Transverse colon (tissue), 4 donors: ENCODE measurements around the gene TUB. TPM values are rescaled to one million over a fixed set of nuclear protein-coding genes. Genes with fewer than 3 reads are reported as not detected.

Source experiments
- DNase-seq: peaks from one replicate; pipeline ENCODE4 v3.0.0-alpha.2; 2019
- H3K27ac ChIP-seq, 4 donors: fragments of 200-600 bp; sonication (generic); 2 replicates each; pipeline ENCODE4 v1.5.1; 2016 to 2018; ENCODE audit warnings: inconsistent platforms in 4 of 4
- H3K27me3 ChIP-seq: fragments of 200-600 bp; sonication (generic); 2 replicates; pipeline ENCODE4 v1.5.1; 2017; ENCODE audit warnings: inconsistent platforms
- H3K36me3 ChIP-seq, 4 donors: fragments of 200-600 bp; sonication (generic); 2 replicates each; pipeline ENCODE4 v1.5.1; 2017 to 2019; ENCODE audit warnings: inconsistent platforms in 4 of 4
- H3K4me1 ChIP-seq, 4 donors: fragments of 200-600 bp; sonication (generic); 2 replicates each; pipeline ENCODE4 v1.5.1; 2017 to 2020; ENCODE audit warnings: inconsistent platforms in 4 of 4
- H3K4me3 ChIP-seq, 4 donors: fragments of 200-600 bp; sonication (generic); 1 replicate in 1 of 4; 2 replicates in 3 of 4; pipeline versions ENCODE4 v1.5.1 to v1.6.1; 2017 to 2019; ENCODE audit warnings: inconsistent platforms in 4 of 4
- H3K9me3 ChIP-seq, 2 donors: fragments of 200-600 bp; sonication (generic); 2 replicates each; pipeline ENCODE4 v1.5.1; 2017 to 2019; ENCODE audit warnings: inconsistent platforms in 2 of 2
- EP300 ChIP-seq: sonication (generic); formaldehyde crosslinking; IDR thresholded peaks from one replicate; pipeline ENCODE4 v1.6.1; 2017; ENCODE audit warnings: antibody characterized with exemption, low read depth
- POLR2A ChIP-seq: fragments of 450-650 bp; IDR thresholded peaks from one replicate; pipeline ENCODE4 v1.6.1; 2016; ENCODE audit warnings: antibody characterized with exemption, mild to moderate bottlenecking, moderate library complexity
- POLR2AphosphoS5 ChIP-seq, 3 donors: sonication (generic); formaldehyde crosslinking; IDR thresholded peaks; one replicate each; pipeline ENCODE4 v1.6.1; 2016; ENCODE audit warnings: antibody characterized with exemption in 3 of 3
- WGBS, 2 donors: methylation state at CpG; one replicate each; pipeline ENCODE4 v1.1.5; 2018; ENCODE audit warnings: low coverage in 1 of 2; 5-methylcytosine and 5-hydroxymethylcytosine counted together
- in situ Hi-C, 4 donors: fragments of 200-750 bp; cut with MboI; loops; one replicate each; pipeline versions ENCODE4 v1.15.0 to v1.15.1; 2017; ENCODE audit warnings: low sequenced_read_pairs in 3 of 4, low pct_ligation_motif_present in 1 of 4, low pct_unique_long_range_greater_than_20kb in 1 of 4
- intact Hi-C: fragments of 100-400 bp; cut with DNase I; formaldehyde crosslinking; loops from one replicate; pipeline ENCODE4 v1.15.1; 2023; ENCODE audit warnings: low total_unique reads
- total RNA-seq, 4 donors: library from RNA; depleted of rRNA; stranded (reverse); fragments of >200 nt; gene quantifications; one replicate each; pipeline ENCODE4 v1.1.0, GENCODE V29; 2016
- TF ChIP-seq, protein P1 (sequence below), 5 experiments: fragments of 200-600 bp in 3 of 5; fragments of 450-650 bp in 2 of 5; sonication (generic) in 3 of 5; IDR thresholded peaks; 1 replicate in 2 of 5; 2 replicates in 3 of 5; pipeline ENCODE4 v1.5.1; 2016 to 2017; ENCODE audit warnings: antibody characterized with exemption in 5 of 5, inconsistent platforms in 3 of 5, mild to moderate bottlenecking in 2 of 5, moderate library complexity in 1 of 5

The TUB gene
- total RNA-seq, 4 donors from 2014 or later: 1.00 to 7.1 (median 2.6) TPM

- no peak for TF ChIP-seq POLR2AphosphoS5 (IDR thresholded peaks at IDR 0.05)
- TF ChIP-seq EP300: no peak
- TF ChIP-seq POLR2A: no peak
- TF ChIP-seq, protein P1, sequence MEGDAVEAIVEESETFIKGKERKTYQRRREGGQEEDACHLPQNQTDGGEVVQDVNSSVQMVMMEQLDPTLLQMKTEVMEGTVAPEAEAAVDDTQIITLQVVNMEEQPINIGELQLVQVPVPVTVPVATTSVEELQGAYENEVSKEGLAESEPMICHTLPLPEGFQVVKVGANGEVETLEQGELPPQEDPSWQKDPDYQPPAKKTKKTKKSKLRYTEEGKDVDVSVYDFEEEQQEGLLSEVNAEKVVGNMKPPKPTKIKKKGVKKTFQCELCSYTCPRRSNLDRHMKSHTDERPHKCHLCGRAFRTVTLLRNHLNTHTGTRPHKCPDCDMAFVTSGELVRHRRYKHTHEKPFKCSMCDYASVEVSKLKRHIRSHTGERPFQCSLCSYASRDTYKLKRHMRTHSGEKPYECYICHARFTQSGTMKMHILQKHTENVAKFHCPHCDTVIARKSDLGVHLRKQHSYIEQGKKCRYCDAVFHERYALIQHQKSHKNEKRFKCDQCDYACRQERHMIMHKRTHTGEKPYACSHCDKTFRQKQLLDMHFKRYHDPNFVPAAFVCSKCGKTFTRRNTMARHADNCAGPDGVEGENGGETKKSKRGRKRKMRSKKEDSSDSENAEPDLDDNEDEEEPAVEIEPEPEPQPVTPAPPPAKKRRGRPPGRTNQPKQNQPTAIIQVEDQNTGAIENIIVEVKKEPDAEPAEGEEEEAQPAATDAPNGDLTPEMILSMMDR (IDR thresholded peaks at IDR 0.05): no peak
- DNase-seq: no peak
- Histone ChIP-seq H3K27me3 (no peaks in the 10 kb centered on the region), H3K36me3 (no peaks in the 10 kb centered on the region), H3K4me3 (no peak overlapping the region), H3K27ac (no peak overlapping the region), H3K9me3 (no peaks in the 10 kb centered on the region), H3K4me1 (no peaks in the 10 kb centered on the region)
- in situ Hi-C loops (no loop called here), intact Hi-C loops (no loop called here)
- 65% methylated on average over 3 of the region's 4 CpGs; no CpG with 5 or more reads in 1 of the 2 donors for WGBS, 2 donors
Observed at GRCh38 chr11:8040261-8040920, 40.6 kb upstream of the TUB start.

- no peak for DNase-seq
- no peaks in the 10 kb centered on the region for H3K4me1 ChIP-seq
- 75% methylated on average over 2 of the region's 2 CpGs; no CpG with 5 or more reads in 1 of the 2 donors for WGBS, 2 donors
- H3K27ac ChIP-seq: no peak overlapping the region
- TF ChIP-seq, protein P1 (IDR thresholded peaks at IDR 0.05): no peak
- TF ChIP-seq POLR2A: no peak
- TF ChIP-seq EP300: no peak
- H3K27me3 ChIP-seq: no peaks in the 10 kb centered on the region
- no peaks in the 10 kb centered on the region for H3K9me3 ChIP-seq
- no peaks in the 10 kb centered on the region for H3K36me3 ChIP-seq
- intact Hi-C loops (no loop called here), in situ Hi-C loops (no loop called here)
- H3K4me3 ChIP-seq: no peak overlapping the region
Observed at GRCh38 chr11:8040921-8041285, 40.1 kb upstream of the TUB start.

- intact Hi-C loops: no loop called here
- 83 to 100% methylated on average over 1 to 4 of the region's 4 CpGs for WGBS, 2 donors
- no peaks in the 10 kb centered on the region for H3K36me3 ChIP-seq
- H3K4me3 ChIP-seq: no peak overlapping the region
- no peaks in the 10 kb centered on the region for H3K27me3 ChIP-seq
- H3K27ac ChIP-seq: no peak overlapping the region
- no peaks in the 10 kb centered on the region for H3K9me3 ChIP-seq
- H3K4me1 ChIP-seq: no peaks in the 10 kb centered on the region
- TF ChIP-seq, protein P1 (IDR thresholded peaks at IDR 0.05): no peak
- TF ChIP-seq POLR2AphosphoS5 (IDR thresholded peaks at IDR 0.05): no peak
- in situ Hi-C loops: no loop called here
- no peak for DNase-seq
Observed at GRCh38 chr11:8041576-8041975, 39.4 kb upstream of the TUB start.

DNA sequence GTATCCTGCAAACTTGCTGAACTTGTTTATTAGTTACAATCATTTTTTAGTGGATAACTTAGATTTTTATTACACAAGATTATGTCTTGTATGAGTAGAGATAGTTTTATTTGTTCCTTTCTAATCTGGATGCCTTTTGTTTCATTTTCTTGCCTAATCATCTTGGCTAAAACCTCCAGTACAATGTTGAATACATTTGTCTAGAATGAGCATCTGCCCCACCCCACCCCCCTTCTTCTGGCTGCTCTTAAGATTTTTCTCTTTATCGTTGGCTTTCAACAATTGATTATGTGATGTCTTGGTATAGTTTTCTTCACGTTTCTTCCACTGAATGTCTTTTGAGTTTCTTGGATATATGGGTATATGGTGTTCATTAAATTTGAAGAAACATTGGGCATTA is 37.3 kb upstream of the TUB start:
- intact Hi-C loops: no loop called here
- H3K4me3 ChIP-seq: no peak overlapping the region
- no peaks in the 10 kb centered on the region for H3K27me3 ChIP-seq
- TF ChIP-seq EP300 (no peak), POLR2A (no peak), POLR2AphosphoS5 (IDR thresholded peaks at IDR 0.05) (no peak)
- TF ChIP-seq, protein P1 (IDR thresholded peaks at IDR 0.05): no peak
- H3K27ac ChIP-seq: no peak overlapping the region
- no peaks in the 10 kb centered on the region for H3K9me3 ChIP-seq
- H3K36me3 ChIP-seq: no peaks in the 10 kb centered on the region
- DNase-seq: no peak
- H3K4me1 ChIP-seq: no peaks in the 10 kb centered on the region
- WGBS, 2 donors: 69 to 80% methylated on average over 2 of the region's 2 CpGs
- in situ Hi-C loops: no loop called here
